ENCODE data around the gene NOC2L. TPM values are rescaled to one million over a fixed set of nuclear protein-coding genes. Genes with fewer than 3 reads are reported as not detected.

The NOC2L gene
- total RNA-seq, 1 experiment from 2014 or later, result 277 TPM

DNA sequence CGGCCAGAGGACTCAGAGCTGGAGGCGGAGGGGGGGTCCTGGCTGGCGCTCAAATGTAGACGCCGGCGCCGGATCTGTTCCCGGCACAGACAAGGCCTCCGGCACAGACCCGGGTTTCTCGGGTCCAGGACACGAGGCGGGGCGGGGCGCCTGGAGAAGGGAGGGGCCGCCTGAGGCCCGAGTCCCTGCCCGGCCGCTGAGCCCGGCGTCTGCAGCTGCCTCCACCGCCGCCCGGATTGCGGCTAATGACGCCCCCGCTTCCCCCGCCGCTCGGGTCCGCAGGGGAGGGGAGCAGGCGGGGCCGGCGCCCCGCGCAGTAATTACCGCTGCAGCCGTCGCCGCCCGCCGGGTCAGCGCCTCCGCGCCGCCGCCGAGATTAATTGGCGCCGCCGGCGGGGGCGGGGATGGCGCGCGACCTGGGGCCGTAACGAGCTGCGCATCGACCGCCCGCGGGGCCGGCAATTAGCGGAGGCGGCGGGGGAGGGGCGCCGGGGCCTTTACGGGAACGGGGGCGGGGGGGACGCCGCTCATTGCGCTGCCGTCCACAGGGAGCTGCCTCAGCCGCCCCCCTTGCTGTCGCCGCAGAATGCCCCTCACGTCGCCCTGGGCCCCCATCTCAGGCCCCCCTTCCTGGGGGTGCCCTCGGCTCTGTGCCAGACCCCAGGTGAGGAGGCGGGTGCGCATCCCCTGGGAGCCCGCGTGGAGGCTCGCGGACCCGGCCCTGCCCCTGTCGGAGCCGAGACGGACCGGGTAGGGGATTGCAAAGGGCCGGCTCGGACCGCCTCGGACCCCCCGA lies 17.3 kb downstream of the NOC2L start:
- Histone ChIP-seq H3K36me3 (peaks cover 22% of the 10 kb centered on the region), H3K4me3 (peak overlapping the region; percentile 35), H3K9me3 (no peaks in the 10 kb centered on the region), H3K27me3 (no peaks in the 10 kb centered on the region)
- peak; percentile 96 for DNase-seq

DNA sequence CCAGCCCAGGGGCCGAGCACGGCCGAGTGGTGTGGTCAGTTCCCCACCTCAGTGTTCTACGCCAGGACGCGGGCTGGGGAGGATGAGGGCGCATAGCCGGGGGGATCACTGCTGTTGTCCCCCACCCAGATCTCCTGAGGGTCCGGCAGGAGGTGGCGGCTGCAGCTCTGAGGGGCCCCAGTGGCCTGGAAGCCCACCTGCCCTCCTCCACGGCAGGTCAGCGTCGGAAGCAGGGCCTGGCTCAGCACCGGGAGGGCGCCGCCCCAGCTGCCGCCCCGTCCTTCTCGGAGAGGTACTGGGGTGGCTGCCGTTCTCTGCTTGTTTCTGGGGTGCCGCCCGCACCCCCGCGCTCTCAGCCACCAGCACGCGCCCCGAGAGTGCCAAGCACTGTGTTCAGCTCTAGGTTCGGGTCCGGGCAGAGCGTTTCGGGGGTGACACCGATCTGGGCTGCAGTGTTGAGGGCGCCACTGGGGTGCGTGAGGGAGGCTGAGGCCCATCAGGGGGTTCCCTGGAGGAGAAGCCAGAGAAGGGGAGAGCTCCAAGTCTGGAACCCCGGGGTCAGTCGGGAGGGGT lies 18.0 kb downstream of the NOC2L start:
- H3K36me3 ChIP-seq, result peaks cover 18% of the 10 kb centered on the region
- no peaks in the 10 kb centered on the region for H3K27me3 ChIP-seq
- DNase-seq, result no peak
- peak overlapping the region; percentile 20 for H3K4me3 ChIP-seq
- no peaks in the 10 kb centered on the region for H3K9me3 ChIP-seq

GRCh38 chr1:940107-941014 lies 18.7 kb downstream of the NOC2L start:
- Histone ChIP-seq H3K9me3 (no peaks in the 10 kb centered on the region), H3K27me3 (no peaks in the 10 kb centered on the region), H3K4me3 (0 out of 2 replicates have a peak overlapping the region, but pooled peaks have one; percentile 7), H3K36me3 (peaks cover 15% of the 10 kb centered on the region)
- DNase-seq, result peak; percentile 88

DNA sequence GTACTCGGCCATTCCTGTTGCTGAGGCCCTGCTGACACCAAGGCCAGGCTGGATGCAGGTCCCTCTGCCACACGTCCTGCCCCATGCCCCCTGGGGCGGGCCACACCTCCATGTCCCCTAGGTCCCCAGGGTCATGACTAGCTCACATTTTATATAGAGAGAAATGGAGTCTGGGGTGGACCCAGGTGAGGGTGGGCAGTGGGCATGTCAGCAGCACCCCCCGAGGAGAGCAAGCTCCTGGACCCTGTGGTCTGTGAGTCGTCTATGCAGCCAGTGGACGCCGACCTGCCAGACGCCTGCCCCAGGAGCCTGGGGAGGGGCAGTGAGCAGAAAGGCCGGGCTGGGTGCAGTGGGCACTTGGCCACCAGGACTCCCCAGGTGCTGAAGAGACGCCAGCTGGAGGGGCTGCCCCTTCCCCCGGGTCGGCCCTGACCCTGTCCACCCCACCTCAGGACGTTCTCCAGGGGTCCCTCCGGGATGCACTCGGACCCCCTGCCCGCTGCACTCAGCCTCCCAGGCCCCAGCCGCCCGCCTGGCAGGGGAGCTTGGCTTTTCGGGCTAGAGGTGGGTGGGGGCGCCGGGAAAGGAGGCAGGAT lies 19.4 kb downstream of the NOC2L start:
- Histone ChIP-seq H3K36me3 (peaks cover 7% of the 10 kb centered on the region), H3K27me3 (no peaks in the 10 kb centered on the region), H3K4me3 (no peak overlapping the region), H3K9me3 (no peaks in the 10 kb centered on the region)
- no peak for DNase-seq

DNA sequence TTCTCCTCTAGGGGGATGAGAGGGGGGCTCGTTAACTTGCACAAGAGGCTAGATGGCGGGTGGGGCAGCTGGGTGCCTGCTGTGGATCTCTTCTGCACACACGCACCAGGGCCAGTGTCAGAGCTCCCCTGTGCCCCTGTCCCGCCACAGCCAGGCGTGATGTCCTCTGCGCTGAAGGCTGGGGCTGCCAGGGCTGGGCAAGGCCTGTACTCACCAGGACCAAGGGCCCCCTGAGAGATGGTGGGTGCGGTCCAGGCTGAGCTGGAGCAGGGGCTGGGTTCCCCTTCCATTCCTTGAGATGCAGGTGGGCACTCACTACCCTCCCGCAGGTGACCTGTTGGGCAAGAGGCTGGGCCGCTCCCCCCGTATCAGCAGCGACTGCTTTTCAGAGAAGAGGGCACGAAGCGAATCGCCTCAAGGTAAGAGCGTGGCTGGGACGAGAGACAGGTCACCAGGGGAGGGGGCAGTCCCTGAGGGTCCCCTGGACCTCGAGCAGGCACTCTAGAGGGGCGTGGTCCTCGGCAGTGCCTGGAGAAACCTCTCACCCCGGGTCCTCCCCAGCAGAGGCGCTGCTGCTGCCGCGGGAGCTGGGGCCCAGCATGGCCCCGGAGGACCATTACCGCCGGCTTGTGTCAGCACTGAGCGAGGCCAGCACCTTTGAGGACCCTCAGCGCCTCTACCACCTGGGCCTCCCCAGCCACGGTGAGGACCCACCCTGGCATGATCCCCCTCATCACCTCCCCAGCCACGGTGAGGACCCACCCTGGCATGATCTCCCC lies 20.2 kb downstream of the NOC2L start:
- no peak for DNase-seq
- no peak overlapping the region for H3K4me3 ChIP-seq

DNA sequence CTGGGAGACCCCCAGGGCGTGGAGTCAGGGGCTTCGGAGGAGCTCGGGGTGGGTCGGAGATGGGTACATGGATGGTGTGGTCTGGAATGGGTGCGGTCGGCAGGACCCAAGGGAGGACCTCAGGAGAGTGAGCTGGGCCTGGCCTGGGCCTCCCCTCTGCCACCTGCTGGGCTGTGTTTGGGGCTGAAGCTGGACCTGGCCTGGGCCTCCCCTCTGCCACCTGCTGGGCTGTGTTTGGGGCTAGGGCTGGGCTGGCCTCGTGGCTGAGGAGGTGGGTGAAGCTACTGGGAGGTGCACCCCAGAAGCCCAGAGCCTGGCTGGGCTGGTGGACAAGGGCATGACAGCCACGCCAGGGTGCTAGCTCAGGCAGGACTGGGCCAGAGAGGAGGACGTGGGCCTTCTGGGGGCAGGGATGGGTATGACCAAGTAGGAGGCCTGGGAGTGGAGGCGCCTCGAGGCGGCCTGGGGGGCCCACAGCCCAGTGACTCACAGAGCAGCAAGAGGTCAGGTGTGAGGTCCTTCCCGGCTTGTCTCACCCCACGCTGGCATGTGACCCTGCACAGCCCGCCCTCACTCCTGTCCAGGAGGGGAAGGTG lies 20.9 kb downstream of the NOC2L start:
- DNase-seq, result peak; percentile 77
- Histone ChIP-seq H3K27me3 (no peaks in the 10 kb centered on the region), H3K4me3 (no peak overlapping the region), H3K36me3 (no peaks in the 10 kb centered on the region; the same call in none of the 2 replicates), H3K9me3 (no peaks in the 10 kb centered on the region)

More for the DNA sequence above, 20.2 kb downstream of the NOC2L start:
- H3K9me3 ChIP-seq, result no peaks in the 10 kb centered on the region
- no peaks in the 10 kb centered on the region for H3K27me3 ChIP-seq
- peaks cover 4% of the 10 kb centered on the region for H3K36me3 ChIP-seq

GRCh38 chr1:937521-937920 lies 21.5 kb downstream of the NOC2L start:
- Histone ChIP-seq H3K36me3 (no peaks in the 10 kb centered on the region; the same call in none of the 2 replicates), H3K9me3 (no peaks in the 10 kb centered on the region), H3K4me3 (no peak overlapping the region), H3K27me3 (no peaks in the 10 kb centered on the region)
- no peak for DNase-seq

DNA sequence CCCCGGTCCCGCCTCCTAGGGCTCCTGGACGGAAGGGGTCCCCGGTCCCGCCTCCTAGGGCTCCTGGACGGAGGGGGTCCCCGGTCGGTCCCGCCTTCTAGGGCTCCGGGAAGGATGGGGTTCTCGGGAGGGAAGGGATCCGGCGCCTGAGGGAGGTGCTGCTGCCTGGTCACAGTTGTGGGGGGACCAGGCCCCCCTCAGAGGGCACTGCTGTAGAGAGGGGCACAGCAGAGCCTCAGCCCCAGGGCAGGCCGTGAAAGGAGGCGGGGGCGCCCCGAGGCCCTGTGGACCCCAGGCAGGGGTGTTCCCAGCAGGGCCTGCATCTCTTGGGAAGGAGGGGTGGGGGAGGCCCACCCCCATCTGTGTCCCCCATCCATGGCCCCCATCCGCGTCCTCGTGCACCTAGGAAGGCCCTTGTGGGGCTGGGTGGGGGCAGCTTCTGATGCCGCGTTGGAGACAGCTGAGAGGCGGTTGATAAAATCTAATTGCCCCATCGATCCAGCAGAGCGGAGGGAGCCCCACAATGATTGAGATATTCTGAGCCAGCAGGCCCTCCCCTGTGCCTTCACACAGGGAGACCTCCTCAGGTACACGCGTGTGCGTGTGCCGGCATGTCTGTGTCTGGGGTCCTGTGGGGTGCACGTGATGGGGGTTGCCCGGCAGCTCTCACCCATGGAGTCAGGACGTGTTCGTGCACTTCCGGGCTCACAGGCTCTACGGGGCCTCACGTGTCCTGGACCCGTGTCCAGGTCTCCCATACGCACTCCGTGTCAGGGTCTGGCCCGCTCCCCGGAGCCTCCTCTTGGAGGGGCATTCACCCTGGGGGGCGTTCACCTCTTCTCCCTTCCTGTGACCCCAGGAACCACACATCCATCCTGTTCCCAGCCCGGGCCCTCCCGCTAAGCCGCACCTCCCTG lies 22.4 kb downstream of the NOC2L start:
- Histone ChIP-seq H3K4me3 (no peak overlapping the region), H3K27me3 (no peaks in the 10 kb centered on the region), H3K9me3 (no peaks in the 10 kb centered on the region), H3K36me3 (peaks cover 2% of the 10 kb centered on the region)
- no peak for DNase-seq

DNA sequence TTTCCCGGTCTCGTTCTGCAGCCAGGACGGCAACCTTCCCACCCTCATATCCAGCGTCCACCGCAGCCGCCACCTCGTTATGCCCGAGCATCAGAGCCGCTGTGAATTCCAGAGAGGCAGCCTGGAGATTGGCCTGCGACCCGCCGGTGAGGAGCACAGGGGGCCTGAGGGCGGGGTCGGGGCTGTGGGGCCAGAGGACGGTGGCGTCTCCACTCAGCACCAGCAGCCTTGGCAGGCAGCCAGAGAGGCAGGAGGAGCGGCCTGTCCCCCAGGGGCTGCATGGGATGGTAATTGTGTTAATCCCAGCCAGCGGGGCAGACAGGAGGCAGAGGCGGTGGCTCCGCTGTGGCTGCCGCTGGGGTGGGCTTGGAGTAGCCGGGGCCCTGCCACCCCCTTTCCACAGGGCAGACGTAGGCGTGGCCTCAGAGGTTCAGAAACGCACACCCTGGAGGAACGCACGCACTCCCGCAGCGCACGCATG lies 23.3 kb downstream of the NOC2L start:
- no peak for DNase-seq
- Histone ChIP-seq H3K27me3 (no peaks in the 10 kb centered on the region), H3K9me3 (no peaks in the 10 kb centered on the region), H3K36me3 (peaks cover 4% of the 10 kb centered on the region; the same call in 1 of the 2 replicates), H3K4me3 (no peak overlapping the region)

DNA sequence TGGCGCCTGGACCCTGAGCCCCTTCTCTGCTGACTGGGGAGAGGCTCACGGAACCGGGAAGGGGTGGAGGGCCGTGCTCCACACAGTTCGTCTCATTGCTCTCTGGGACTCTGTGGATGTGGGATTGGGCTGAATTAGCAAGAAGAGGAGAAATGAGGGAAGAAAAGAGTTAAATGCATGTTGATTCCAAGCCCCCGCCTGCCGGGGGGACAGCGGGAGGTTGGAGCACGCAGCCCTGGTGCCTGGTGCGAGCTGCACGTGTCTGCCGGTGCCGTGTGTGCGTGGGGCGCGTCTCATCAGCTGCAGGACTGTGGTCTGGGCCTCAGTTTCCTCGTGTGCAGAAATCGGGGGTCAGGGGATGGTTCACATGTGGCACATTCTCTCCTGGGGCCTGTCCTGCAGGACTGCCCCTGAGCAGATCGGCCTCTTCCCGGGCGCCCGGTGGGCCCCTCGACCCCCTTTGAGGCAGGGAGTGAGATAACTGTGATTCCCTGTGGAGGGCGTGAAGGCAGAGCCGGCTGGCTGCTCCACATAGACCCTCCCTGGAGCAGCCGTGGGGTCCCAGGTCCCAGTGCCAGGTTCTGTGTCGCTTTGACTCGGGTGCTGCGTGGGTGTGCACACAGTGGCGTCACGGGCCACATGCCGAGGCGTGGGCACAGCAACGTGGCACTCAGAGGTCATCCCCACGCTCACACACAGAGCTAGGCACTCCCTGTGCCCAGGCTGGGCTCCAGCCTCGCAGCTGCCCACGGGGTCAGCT lies 23.9 kb downstream of the NOC2L start:
- H3K27me3 ChIP-seq, result no peaks in the 10 kb centered on the region
- no peak overlapping the region for H3K4me3 ChIP-seq
- peaks cover 4% of the 10 kb centered on the region; the same call in 1 of the 2 replicates for H3K36me3 ChIP-seq
- H3K9me3 ChIP-seq, result no peaks in the 10 kb centered on the region
- DNase-seq, result no peak

DNA sequence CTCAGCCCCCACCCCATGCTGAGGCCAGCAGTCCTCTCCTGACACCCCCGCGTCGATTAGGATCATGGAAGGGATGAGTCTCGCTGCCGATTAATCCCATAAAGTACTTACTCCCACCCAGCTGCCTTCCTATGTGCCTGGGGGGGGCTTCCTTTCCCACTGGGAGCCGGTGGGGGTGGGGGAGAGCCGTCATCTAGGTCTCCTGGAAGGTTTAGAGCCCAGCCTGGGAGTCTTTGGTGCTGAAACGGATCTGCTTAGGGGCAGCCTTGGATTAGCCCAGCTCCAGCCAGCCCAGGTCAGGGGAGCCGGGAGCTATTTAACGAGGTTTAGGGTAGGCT lies 25.5 kb downstream of the NOC2L start:
- no peaks in the 10 kb centered on the region for H3K9me3 ChIP-seq
- H3K4me3 ChIP-seq, result no peak overlapping the region
- peaks cover 4% of the 10 kb centered on the region for H3K36me3 ChIP-seq
- DNase-seq, result no peak
- no peaks in the 10 kb centered on the region for H3K27me3 ChIP-seq

- Histone ChIP-seq H3K27me3 (no peaks in the 10 kb centered on the region), H3K9me3 (no peaks in the 10 kb centered on the region), H3K4me3 (no peak overlapping the region), H3K36me3 (peaks cover 4% of the 10 kb centered on the region)
- DNase-seq, result no peak
Measured at GRCh38 chr1:932776-933602, 26.1 kb downstream of the NOC2L start.

- Histone ChIP-seq H3K4me3 (no peak overlapping the region), H3K27me3 (no peaks in the 10 kb centered on the region), H3K9me3 (no peaks in the 10 kb centered on the region), H3K36me3 (peaks cover 4% of the 10 kb centered on the region)
- DNase-seq, result no peak
Measured at GRCh38 chr1:932173-932510, 26.9 kb downstream of the NOC2L start.

All from MG63 (cell line).